ENCODE data around the gene N4BP2L1.

- no peak for TF ChIP-seq CTCF (IDR thresholded peaks at IDR 0.05)
- no peak for TF ChIP-seq ZFX (IDR thresholded peaks at IDR 0.05; ENCODE audit: borderline replicate concordance)
Measured at GRCh38 chr13:32445461-32445860, 17.5 kb upstream of the N4BP2L1 start.

Measured in 22Rv1 (cell line).